Fibroblast of the conjunctiva (primary cell): ENCODE measurements around the gene ECI1.

ENCODE experiments used
- DNase-seq: peaks from one replicate; pipeline ENCODE4 v3.0.0-alpha.2; 2010; ENCODE audit warnings: low read depth

Gene ECI1

GRCh38 chr16:2195322-2196161 is 55.8 kb downstream of the ECI1 start:
- DNase-seq, result no peak

- DNase-seq, result peak; percentile 17
These were observed 56.5 kb downstream of the ECI1 start for GRCh38 chr16:2194852-2195321.

- DNase-seq, result peak; percentile 12
These were observed 57.1 kb downstream of the ECI1 start for GRCh38 chr16:2194166-2194834.

GRCh38 chr16:2191446-2191706 is 60.0 kb downstream of the ECI1 start:
- DNase-seq, result no peak

GRCh38 chr16:2190659-2191445 is 60.5 kb downstream of the ECI1 start:
- no peak for DNase-seq

GRCh38 chr16:2190002-2190658 is 61.3 kb downstream of the ECI1 start:
- DNase-seq, result no peak
